MCF 10A (cell line): Measurements from ENCODE around the gene TKT. TPM values are rescaled to one million over a fixed set of nuclear protein-coding genes. Genes with fewer than 3 reads are reported as not detected.

Source experiments
- BruUV-seq: library from RNA; stranded (reverse); fragments of 400-500 nt; replicated peaks from 2 replicates; lab custom pipeline; 2021; lab: Mats Ljungman, UMichigan
- CTCF ChIA-PET: fragments of 300-600 bp; sonication (Branson Sonifier 250); formaldehyde crosslinking; extraction: SDS; loops from one replicate; lab custom pipeline; 2021; ENCODE audit warnings: antibody characterized with exemption, inconsistent platforms; lab: Yijun Ruan, JAX
- POLR2A ChIA-PET: fragments of 300-600, 350-650 bp; sonication (Branson Sonifier 250); formaldehyde crosslinking; extraction: SDS; loops from one replicate; lab custom pipeline; 2020; ENCODE audit warnings: antibody characterized with exemption, inconsistent platforms; lab: Yijun Ruan, JAX
- DNase-seq: peaks from one replicate; pipeline ENCODE4 v3.0.0-alpha.2; 2018; ENCODE audit not compliant: unreplicated experiment
- H3K27ac Mint-ChIP-seq: one replicate; pipeline ENCODE4 v1.8.0; 2022; ENCODE audit warnings: mild to moderate bottlenecking, low read depth, mixed read lengths; ENCODE audit not compliant: unreplicated experiment
- H3K27me3 Mint-ChIP-seq: one replicate; pipeline ENCODE4 v1.8.0; 2022; ENCODE audit warnings: mixed read lengths; ENCODE audit not compliant: insufficient read depth, unreplicated experiment
- H3K36me3 Mint-ChIP-seq: one replicate; pipeline ENCODE4 v1.8.0; 2022; ENCODE audit warnings: mild to moderate bottlenecking, moderate library complexity, mixed read lengths; ENCODE audit not compliant: insufficient read depth, unreplicated experiment
- H3K4me1 Mint-ChIP-seq: one replicate; pipeline ENCODE4 v1.8.0; 2022; ENCODE audit warnings: mixed read lengths; ENCODE audit not compliant: insufficient read depth, unreplicated experiment
- H3K4me3 Mint-ChIP-seq: one replicate; pipeline ENCODE4 v1.8.0; 2022; ENCODE audit warnings: mild to moderate bottlenecking, moderate library complexity, mixed read lengths; ENCODE audit not compliant: unreplicated experiment
- H3K9me3 Mint-ChIP-seq: one replicate; pipeline ENCODE4 v1.8.0; 2022; ENCODE audit warnings: mixed read lengths; ENCODE audit not compliant: unreplicated experiment
- intact Hi-C: fragments of 100-400 bp; cut with micrococcal nuclease; formaldehyde crosslinking; loops from 2 replicates; pipeline ENCODE4 v1.14.1; 2022
- total RNA-seq: library from RNA; stranded (reverse); gene quantifications from 2 replicates; pipeline ENCODE4 v1.2.3, GENCODE V29; 2022
- TF ChIP-seq, protein P1 (sequence below): fragments of 200-600 bp; IDR thresholded peaks from one replicate; pipeline ENCODE4 v1.8.0; 2022; ENCODE audit warnings: antibody characterized with exemption, mild to moderate bottlenecking; ENCODE audit not compliant: unreplicated experiment

TKT gene
- total RNA-seq, 1 experiment from 2014 or later: 326 TPM

DNA sequence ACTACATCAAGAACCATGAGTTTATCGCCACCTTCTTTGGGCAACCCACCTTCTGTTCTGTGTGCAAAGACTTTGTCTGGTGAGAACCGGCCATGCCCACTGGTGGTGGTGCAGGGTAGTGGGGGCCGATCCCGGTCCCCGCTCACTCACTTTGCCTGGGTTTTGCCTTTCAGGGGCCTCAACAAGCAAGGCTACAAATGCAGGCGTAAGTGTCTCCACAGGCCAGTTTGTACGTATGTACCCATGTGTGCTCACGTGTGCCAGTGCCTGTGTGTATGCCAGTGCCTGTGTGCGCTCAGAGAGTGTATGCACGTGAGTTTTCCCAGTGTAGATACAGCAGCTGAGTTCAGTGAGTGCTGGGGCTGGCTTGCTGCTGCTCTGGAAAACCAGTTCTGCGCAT is 74.3 kb downstream of the TKT start:
- CTCF ChIA-PET: interaction anchor here (1.7 kb wide), 1 partner anchor 15 kb away, joined by 5 read pairs; no protein-coding TSS in a partner anchor

DNA sequence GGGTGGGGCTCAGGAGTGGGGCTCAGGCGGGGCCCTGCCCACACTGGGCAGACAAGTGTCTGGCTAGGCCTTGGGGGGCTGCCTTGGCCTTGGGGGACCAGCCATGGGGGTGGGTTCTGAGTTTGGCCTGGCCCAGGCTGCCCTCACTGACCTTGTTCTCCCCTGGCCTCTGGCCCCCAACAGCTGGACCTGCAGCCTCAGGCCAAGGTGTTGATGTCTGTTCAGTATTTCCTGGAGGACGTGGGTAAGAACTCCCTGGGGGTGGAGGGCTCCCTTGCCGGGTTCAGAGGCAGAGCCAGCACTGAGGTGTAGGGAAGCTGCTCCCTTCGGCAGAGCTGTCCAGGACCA is 74.8 kb downstream of the TKT start:
- no TSS peak for BruUV-seq
- ChIA-PET CTCF (interaction anchor here (0.6 kb wide), 1 partner anchor 717 kb away, joined by 3 read pairs; no protein-coding TSS in a partner anchor), POLR2A (interaction anchor here (0.8 kb wide), 1 partner anchor 14 kb away, joined by 3 read pairs; no protein-coding TSS in a partner anchor)
- intact Hi-C loops: no loop called here
- no peaks in the 10 kb centered on the region for H3K4me1 Mint-ChIP-seq
- H3K27ac Mint-ChIP-seq: no peak overlapping the region
- peaks cover 40% of the 10 kb centered on the region for H3K36me3 Mint-ChIP-seq
- no peak for DNase-seq
- TF ChIP-seq, protein P1, sequence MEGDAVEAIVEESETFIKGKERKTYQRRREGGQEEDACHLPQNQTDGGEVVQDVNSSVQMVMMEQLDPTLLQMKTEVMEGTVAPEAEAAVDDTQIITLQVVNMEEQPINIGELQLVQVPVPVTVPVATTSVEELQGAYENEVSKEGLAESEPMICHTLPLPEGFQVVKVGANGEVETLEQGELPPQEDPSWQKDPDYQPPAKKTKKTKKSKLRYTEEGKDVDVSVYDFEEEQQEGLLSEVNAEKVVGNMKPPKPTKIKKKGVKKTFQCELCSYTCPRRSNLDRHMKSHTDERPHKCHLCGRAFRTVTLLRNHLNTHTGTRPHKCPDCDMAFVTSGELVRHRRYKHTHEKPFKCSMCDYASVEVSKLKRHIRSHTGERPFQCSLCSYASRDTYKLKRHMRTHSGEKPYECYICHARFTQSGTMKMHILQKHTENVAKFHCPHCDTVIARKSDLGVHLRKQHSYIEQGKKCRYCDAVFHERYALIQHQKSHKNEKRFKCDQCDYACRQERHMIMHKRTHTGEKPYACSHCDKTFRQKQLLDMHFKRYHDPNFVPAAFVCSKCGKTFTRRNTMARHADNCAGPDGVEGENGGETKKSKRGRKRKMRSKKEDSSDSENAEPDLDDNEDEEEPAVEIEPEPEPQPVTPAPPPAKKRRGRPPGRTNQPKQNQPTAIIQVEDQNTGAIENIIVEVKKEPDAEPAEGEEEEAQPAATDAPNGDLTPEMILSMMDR: no peak
- no peaks in the 10 kb centered on the region for H3K9me3 Mint-ChIP-seq
- H3K27me3 Mint-ChIP-seq: no peaks in the 10 kb centered on the region
- H3K4me3 Mint-ChIP-seq: no peak overlapping the region

More for the DNA sequence above, 74.3 kb downstream of the TKT start:
- POLR2A ChIA-PET: interaction anchor here (0.8 kb wide), 1 partner anchor 14 kb away, joined by 3 read pairs; no protein-coding TSS in a partner anchor
- no peak overlapping the region for H3K4me3 Mint-ChIP-seq
- TF ChIP-seq, protein P1: no peak
- no peaks in the 10 kb centered on the region for H3K9me3 Mint-ChIP-seq
- intact Hi-C loops: no loop called here
- no TSS peak for BruUV-seq
- no peaks in the 10 kb centered on the region for H3K27me3 Mint-ChIP-seq
- DNase-seq: no peak
- peaks cover 43% of the 10 kb centered on the region for H3K36me3 Mint-ChIP-seq
- H3K4me1 Mint-ChIP-seq: no peaks in the 10 kb centered on the region
- H3K27ac Mint-ChIP-seq: no peak overlapping the region

- TF ChIP-seq, protein P1: no peak
- POLR2A ChIA-PET: no interaction called here
- Mint-ChIP-seq H3K4me3 (no peak overlapping the region), H3K4me1 (no peaks in the 10 kb centered on the region), H3K27me3 (no peaks in the 10 kb centered on the region), H3K27ac (no peak overlapping the region), H3K9me3 (no peaks in the 10 kb centered on the region), H3K36me3 (peaks cover 36% of the 10 kb centered on the region)
- CTCF ChIA-PET: interaction anchor here (0.5 to 1.1 kb wide), 5 partner anchors 39 to 718 kb away, joined by 3 to 5 read pairs (median 4); no protein-coding TSS in a partner anchor
- DNase-seq: no peak
- BruUV-seq: no TSS peak
- intact Hi-C loops: no loop called here
Measured at GRCh38 chr3:53180305-53181023, 75.4 kb downstream of the TKT start.

DNA sequence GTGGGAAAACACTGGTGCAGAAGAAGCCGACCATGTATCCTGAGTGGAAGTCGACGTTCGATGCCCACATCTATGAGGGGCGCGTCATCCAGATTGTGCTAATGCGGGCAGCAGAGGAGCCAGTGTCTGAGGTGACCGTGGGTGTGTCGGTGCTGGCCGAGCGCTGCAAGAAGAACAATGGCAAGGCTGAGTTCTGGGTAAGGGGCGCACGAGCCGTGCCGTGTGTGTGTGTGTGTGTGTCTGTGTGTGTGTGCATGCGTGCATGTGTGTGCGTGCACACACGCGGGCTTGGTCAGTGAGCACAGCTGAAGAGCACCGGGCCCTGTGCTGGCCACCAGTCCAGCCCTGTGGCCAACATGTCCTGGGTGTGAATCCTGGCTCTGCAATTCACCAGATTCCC is 76.2 kb downstream of the TKT start:
- no peak overlapping the region for H3K4me3 Mint-ChIP-seq
- H3K9me3 Mint-ChIP-seq: no peaks in the 10 kb centered on the region
- intact Hi-C loops: no loop called here
- no peak overlapping the region for H3K27ac Mint-ChIP-seq
- H3K36me3 Mint-ChIP-seq: peaks cover 35% of the 10 kb centered on the region
- TF ChIP-seq, protein P1: no peak
- ChIA-PET CTCF (interaction anchor here (0.5 to 1.1 kb wide), 5 partner anchors 35 to 193 kb away, joined by 3 to 5 read pairs (median 4); no protein-coding TSS in a partner anchor), POLR2A (no interaction called here)
- no peak for DNase-seq
- H3K27me3 Mint-ChIP-seq: no peaks in the 10 kb centered on the region
- H3K4me1 Mint-ChIP-seq: no peaks in the 10 kb centered on the region
- no TSS peak for BruUV-seq
